Measurements from ENCODE around the gene MIPOL1. TPM values are rescaled to one million over a fixed set of nuclear protein-coding genes. Genes with fewer than 3 reads are reported as not detected.
"Not testable (repeated sequence)": the region's sequence is repeated elsewhere in the genome, so short reads cannot be mapped to it uniquely, and the experiment has no call there.

Gene MIPOL1
- total and polyA plus RNA-seq, 2 of the 13 experiments (the other 11 are each of a cell fraction or from before 2014, with no cell fraction given) = 8.6 to 34.2 TPM

DNA sequence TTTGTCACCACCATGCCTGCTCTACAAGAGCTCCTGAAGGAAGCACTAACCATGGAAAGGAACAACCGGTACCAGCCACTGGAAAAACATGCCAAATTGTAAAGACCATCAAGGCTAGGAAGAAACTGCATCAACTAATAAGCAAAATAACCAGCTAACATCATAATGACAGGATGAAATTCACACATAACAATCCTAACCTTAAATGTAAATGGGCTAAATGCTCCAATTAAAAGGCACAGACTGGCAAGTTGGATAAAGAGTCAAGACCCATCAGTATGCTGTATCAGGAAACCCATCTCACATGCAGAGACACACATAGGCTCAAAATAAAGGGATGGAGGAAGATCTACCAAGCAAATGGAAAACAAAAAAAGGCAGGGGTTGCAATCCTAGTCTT, 97.5 kb downstream of the MIPOL1 start:
- FAIRE-seq; H3K79me2 ChIP-seq (ENCODE audit: insufficient read depth, low read length); H3K27me3 ChIP-seq (ENCODE audit: control insufficient read depth in 1 of 2, insufficient read depth in 2 of 2, low read length in 2 of 2); H3K36me3 ChIP-seq (replicated peaks in 1 of 2; ENCODE audit: control insufficient read depth in 1 of 2, insufficient read depth in 2 of 2, low read length in 2 of 2); H3K9ac ChIP-seq (ENCODE audit: insufficient read depth, low read depth, low read length); H4K20me1 ChIP-seq (ENCODE audit: insufficient read depth, low read length); in situ Hi-C loops (cut with HindIII; ENCODE audit: extremely low pct_ligation_motif_present, low pct_unique_long_range_greater_than_20kb); H3K4me3 ChIP-seq (replicated peaks in 1 of 3; ENCODE audit: insufficient read depth in 1 of 3, low read depth in 2 of 3, low read length in 3 of 3); H3K27ac ChIP-seq (ENCODE audit: extremely low read length, insufficient read depth, low read length); DNase-seq (ENCODE audit: low spot score); BruUV-seq (replicated peaks); ATAC-seq; H2AFZ ChIP-seq (ENCODE audit: low read length); CTCF ChIA-PET (ENCODE audit: low intra/inter-chr PET ratio, low total read pairs); H3K4me1 ChIP-seq (ENCODE audit: insufficient read depth, low read length); POLR2A ChIA-PET; intact Hi-C loops (cut with micrococcal nuclease; ENCODE audit: unreplicated experiment); H3K4me2 ChIP-seq (ENCODE audit: low read depth, low read length): not testable (repeated sequence)
- TF ChIP-seq ZNF354B (CRISPR knock-in tag; IDR thresholded peaks at IDR 0.05) (peak; percentile 77; the same call in 1 of the 2 replicates), TCF7 (IDR thresholded peaks at IDR 0.05; ENCODE audit: low read depth) (0 out of 2 replicates have a peak, but pooled peaks have one; percentile 13)
- peaks cover 19% of the 10 kb centered on the region for H3K9me3 ChIP-seq (ENCODE audit: low read length)
- 95% methylated on average over 1 of the region's 1 CpG for WGBS (ENCODE audit: low lambda C conversion rate)

DNA sequence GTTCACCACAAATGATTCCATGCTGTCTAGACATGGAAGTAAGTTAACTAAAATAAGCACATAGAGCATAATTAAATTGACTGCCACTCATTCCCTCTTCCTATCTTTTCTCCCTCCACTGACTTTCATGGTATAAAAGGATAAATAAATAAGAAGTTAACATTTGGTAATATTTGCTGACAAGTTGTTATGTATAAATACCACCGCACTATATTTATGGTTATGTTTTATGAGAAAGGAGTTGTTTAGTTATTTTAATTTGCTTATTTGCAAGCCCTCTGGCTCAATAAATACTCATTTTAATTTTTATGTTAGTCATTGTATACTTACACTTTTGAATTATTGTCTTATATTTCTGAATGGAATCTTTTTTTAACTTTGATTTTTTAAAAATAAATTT, 113.5 kb downstream of the MIPOL1 start:
- H3K4me2 ChIP-seq (ENCODE audit: low read depth, low read length) = no peak overlapping the region
- no peak for ATAC-seq
- no peak overlapping the region for H3K27ac ChIP-seq (ENCODE audit: extremely low read length, insufficient read depth, low read length)
- H3K4me1 ChIP-seq (ENCODE audit: insufficient read depth, low read length) = no peaks in the 10 kb centered on the region
- TF ChIP-seq, protein P1, sequence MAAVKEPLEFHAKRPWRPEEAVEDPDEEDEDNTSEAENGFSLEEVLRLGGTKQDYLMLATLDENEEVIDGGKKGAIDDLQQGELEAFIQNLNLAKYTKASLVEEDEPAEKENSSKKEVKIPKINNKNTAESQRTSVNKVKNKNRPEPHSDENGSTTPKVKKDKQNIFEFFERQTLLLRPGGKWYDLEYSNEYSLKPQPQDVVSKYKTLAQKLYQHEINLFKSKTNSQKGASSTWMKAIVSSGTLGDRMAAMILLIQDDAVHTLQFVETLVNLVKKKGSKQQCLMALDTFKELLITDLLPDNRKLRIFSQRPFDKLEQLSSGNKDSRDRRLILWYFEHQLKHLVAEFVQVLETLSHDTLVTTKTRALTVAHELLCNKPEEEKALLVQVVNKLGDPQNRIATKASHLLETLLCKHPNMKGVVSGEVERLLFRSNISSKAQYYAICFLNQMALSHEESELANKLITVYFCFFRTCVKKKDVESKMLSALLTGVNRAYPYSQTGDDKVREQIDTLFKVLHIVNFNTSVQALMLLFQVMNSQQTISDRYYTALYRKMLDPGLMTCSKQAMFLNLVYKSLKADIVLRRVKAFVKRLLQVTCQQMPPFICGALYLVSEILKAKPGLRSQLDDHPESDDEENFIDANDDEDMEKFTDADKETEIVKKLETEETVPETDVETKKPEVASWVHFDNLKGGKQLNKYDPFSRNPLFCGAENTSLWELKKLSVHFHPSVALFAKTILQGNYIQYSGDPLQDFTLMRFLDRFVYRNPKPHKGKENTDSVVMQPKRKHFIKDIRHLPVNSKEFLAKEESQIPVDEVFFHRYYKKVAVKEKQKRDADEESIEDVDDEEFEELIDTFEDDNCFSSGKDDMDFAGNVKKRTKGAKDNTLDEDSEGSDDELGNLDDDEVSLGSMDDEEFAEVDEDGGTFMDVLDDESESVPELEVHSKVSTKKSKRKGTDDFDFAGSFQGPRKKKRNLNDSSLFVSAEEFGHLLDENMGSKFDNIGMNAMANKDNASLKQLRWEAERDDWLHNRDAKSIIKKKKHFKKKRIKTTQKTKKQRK (IDR thresholded peaks at IDR 0.05; ENCODE audit: low read length) = no peak
- TF ChIP-seq NFATC3 (CRISPR knock-in tag; IDR thresholded peaks at IDR 0.05) = no peak
- no peak for TF ChIP-seq MAFG (CRISPR knock-in tag; IDR thresholded peaks at IDR 0.05)
- TF ChIP-seq, protein P2, sequence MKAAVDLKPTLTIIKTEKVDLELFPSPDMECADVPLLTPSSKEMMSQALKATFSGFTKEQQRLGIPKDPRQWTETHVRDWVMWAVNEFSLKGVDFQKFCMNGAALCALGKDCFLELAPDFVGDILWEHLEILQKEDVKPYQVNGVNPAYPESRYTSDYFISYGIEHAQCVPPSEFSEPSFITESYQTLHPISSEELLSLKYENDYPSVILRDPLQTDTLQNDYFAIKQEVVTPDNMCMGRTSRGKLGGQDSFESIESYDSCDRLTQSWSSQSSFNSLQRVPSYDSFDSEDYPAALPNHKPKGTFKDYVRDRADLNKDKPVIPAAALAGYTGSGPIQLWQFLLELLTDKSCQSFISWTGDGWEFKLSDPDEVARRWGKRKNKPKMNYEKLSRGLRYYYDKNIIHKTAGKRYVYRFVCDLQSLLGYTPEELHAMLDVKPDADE (CRISPR knock-in tag; IDR thresholded peaks at IDR 0.05) = no peak
- TF ChIP-seq, protein P3, sequence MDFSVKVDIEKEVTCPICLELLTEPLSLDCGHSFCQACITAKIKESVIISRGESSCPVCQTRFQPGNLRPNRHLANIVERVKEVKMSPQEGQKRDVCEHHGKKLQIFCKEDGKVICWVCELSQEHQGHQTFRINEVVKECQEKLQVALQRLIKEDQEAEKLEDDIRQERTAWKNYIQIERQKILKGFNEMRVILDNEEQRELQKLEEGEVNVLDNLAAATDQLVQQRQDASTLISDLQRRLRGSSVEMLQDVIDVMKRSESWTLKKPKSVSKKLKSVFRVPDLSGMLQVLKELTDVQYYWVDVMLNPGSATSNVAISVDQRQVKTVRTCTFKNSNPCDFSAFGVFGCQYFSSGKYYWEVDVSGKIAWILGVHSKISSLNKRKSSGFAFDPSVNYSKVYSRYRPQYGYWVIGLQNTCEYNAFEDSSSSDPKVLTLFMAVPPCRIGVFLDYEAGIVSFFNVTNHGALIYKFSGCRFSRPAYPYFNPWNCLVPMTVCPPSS (IDR thresholded peaks at IDR 0.05) = no peak
- peak; percentile 60 for TF ChIP-seq MAFF (IDR thresholded peaks at IDR 0.05; ENCODE audit: low read depth, low read length)
- no peak for TF ChIP-seq ZNF282 (IDR thresholded peaks at IDR 0.05; ENCODE audit: partially characterized antibody)
- TF ChIP-seq MAFK (conservative IDR thresholded peaks at IDR 0.05 in 1 of 2, IDR thresholded peaks at IDR 0.05 in 1 of 2; ENCODE audit: low read length in 2 of 2) = peak; percentile 75 to 79
- TF ChIP-seq ZNF772 (CRISPR knock-in tag; IDR thresholded peaks at IDR 0.05) = no peak
- no peaks in the 10 kb centered on the region for H3K9me3 ChIP-seq (ENCODE audit: low read length)
- intact Hi-C loops (cut with micrococcal nuclease; ENCODE audit: unreplicated experiment) = no loop called here
- H3K4me3 ChIP-seq (replicated peaks in 1 of 3; ENCODE audit: insufficient read depth in 1 of 3, low read depth in 2 of 3, low read length in 3 of 3) = no peak overlapping the region
- WGBS (ENCODE audit: low lambda C conversion rate) = 98% methylated on average over 1 of the region's 1 CpG
- H3K27me3 ChIP-seq (ENCODE audit: control insufficient read depth in 1 of 2, insufficient read depth in 2 of 2, low read length in 2 of 2) = no peaks in the 10 kb centered on the region
- no peaks in the 10 kb centered on the region for H3K79me2 ChIP-seq (ENCODE audit: insufficient read depth, low read length)
- in situ Hi-C loops (cut with HindIII; ENCODE audit: extremely low pct_ligation_motif_present, low pct_unique_long_range_greater_than_20kb) = no loop called here
- POLR2A ChIA-PET = no interaction called here
- no TSS peak for BruUV-seq (replicated peaks)
- DNase-seq (ENCODE audit: low spot score) = no peak
- FAIRE-seq = no peak
- CTCF ChIA-PET (ENCODE audit: low intra/inter-chr PET ratio, low total read pairs) = no interaction called here
- no peak overlapping the region for H2AFZ ChIP-seq (ENCODE audit: low read length)
- no peak overlapping the region for H3K9ac ChIP-seq (ENCODE audit: insufficient read depth, low read depth, low read length)
- no peaks in the 10 kb centered on the region; a peak in 1 of 5 replicates for H3K36me3 ChIP-seq (replicated peaks in 1 of 2; ENCODE audit: control insufficient read depth in 1 of 2, insufficient read depth in 2 of 2, low read length in 2 of 2)
- H4K20me1 ChIP-seq (ENCODE audit: insufficient read depth, low read length) = no peaks in the 10 kb centered on the region
